ENCODE data around the gene CD81.

GRCh38 chr11:2409126-2409525 is 32.0 kb downstream of the CD81 start:
- TF ChIP-seq RBM15 (IDR thresholded peaks at IDR 0.05; ENCODE audit: insufficient read depth, low read length) (no peak), RBM14 (IDR thresholded peaks at IDR 0.05; ENCODE audit: borderline replicate concordance, insufficient read depth, low read depth, low read length) (no peak), CEBPB (tag; IDR thresholded peaks at IDR 0.05) (no peak), SLC30A9 (CRISPR knock-in tag; IDR thresholded peaks at IDR 0.05) (no peak), ZNF592 (IDR thresholded peaks at IDR 0.05) (no peak), MYC (IDR thresholded peaks at IDR 0.05; ENCODE audit: low read depth, low read length) (no peak), MYC (CRISPR knock-in tag; IDR thresholded peaks at IDR 0.05; ENCODE audit: borderline replicate concordance, low read depth) (no peak), BDP1 (IDR thresholded peaks at IDR 0.05; ENCODE audit: insufficient read depth, insufficient read length) (no peak), SMARCA4 (IDR thresholded peaks at IDR 0.05) (no peak), ZFP36 (IDR thresholded peaks at IDR 0.05; ENCODE audit: low read depth, low read length, partially characterized antibody) (no peak)
